Kidney (tissue), 14 donors: Measurements from ENCODE around the gene PIP5K1B. TPM values are rescaled to one million over a fixed set of nuclear protein-coding genes. Genes with fewer than 3 reads are reported as not detected.

Experiments
- DNase-seq, 5 donors: peaks; one replicate each; pipeline ENCODE4 v3.0.0-alpha.2; 2013 to 2020
- FAIRE-seq: peaks from 2 replicates; lab custom pipeline; 2012; peaks lifted over from hg19 to GRCh38; lab: Jason Lieb, UNC
- H3K27ac ChIP-seq, 2 donors: one replicate each; pipeline ENCODE4 v1.7.0; 2013; ENCODE audit warnings: low read depth in 2 of 2, low read length in 2 of 2, inconsistent platforms in 1 of 2
- H3K27me3 ChIP-seq: one replicate; pipeline ENCODE4 v1.7.1; 2013; ENCODE audit warnings: low read length, inconsistent platforms; ENCODE audit not compliant: control insufficient read depth, insufficient read depth
- H3K36me3 ChIP-seq, 3 donors: one replicate each; pipeline versions ENCODE4 v1.7.0 to v1.7.1; 2013; ENCODE audit warnings: low read length in 3 of 3, control low read depth in 1 of 3, inconsistent platforms in 1 of 3; ENCODE audit not compliant: insufficient read depth in 3 of 3, control insufficient read depth in 2 of 3
- H3K4me1 ChIP-seq, 3 donors: one replicate each; pipeline versions ENCODE4 v1.7.0 to v1.7.1; 2013; ENCODE audit warnings: low read length in 3 of 3, inconsistent platforms in 1 of 3, low read depth in 1 of 3; ENCODE audit not compliant: control insufficient read depth in 2 of 3, insufficient read depth in 2 of 3
- H3K4me3 ChIP-seq, 3 donors: one replicate each; pipeline versions ENCODE4 v1.7.0 to v1.8.1; 2013; ENCODE audit warnings: low read length in 3 of 3, control low read depth in 1 of 3, inconsistent platforms in 1 of 3
- H3K9ac ChIP-seq, 3 donors: one replicate each; pipeline versions ENCODE4 v1.7.0 to v1.7.1; 2013; ENCODE audit warnings: low read length in 3 of 3, control low read depth in 1 of 3, inconsistent platforms in 1 of 3
- H3K9me3 ChIP-seq, 3 donors: one replicate each; pipeline versions ENCODE4 v1.7.0 to v1.7.1; 2013; ENCODE audit warnings: low read length in 3 of 3, control low read depth in 1 of 3, inconsistent platforms in 1 of 3; ENCODE audit not compliant: control insufficient read depth in 2 of 3, insufficient read depth in 1 of 3
- intact Hi-C: fragments of 100-400 bp; cut with DNase I; formaldehyde crosslinking; loops from one replicate; pipeline ENCODE4 v1.11.1; 2022
- polyA plus RNA-seq: library from polyadenylated mRNA; stranded (reverse); fragments of 350-450 nt; fragmentation: Illumina TruSeq; extraction: RNeasy Lipid Tissue Mini Kit (QIAGEN cat#74804); gene quantifications from one replicate; pipeline ENCODE4 v1.2.3, GENCODE V29; 2014; ENCODE audit warnings: low read depth, low replicate concordance; ENCODE audit not compliant: insufficient read depth
- total RNA-seq: library from RNA; stranded (reverse); fragmentation: NEBNext Ultra II Directional; extraction: Animal tissue kit (Norgen Biotek cat#: 25700); gene quantifications from one replicate; pipeline ENCODE4 v1.2.1, GENCODE V29; 2021
- TF ChIP-seq, protein P1 (sequence below): IDR thresholded peaks from 3 replicates; pipeline ENCODE4 v1.5.1; 2012; ENCODE audit warnings: mild to moderate bottlenecking, moderate library complexity, borderline replicate concordance; ENCODE audit not compliant: insufficient read depth; ENCODE audit errors: extremely low read depth
- donor health status: control.
- donor health status: control.
- donor health status: control.
- donor health status: control.
- donor health status: control.
- donor health status: DM: yes; HTN: yes; CAD: no.
- donor health status: Normal renal cell carcinoma (clear cell type).

Gene PIP5K1B
- total and polyA plus RNA-seq, 2 donors from 2014 or later: 9.4 to 10.1 TPM

DNA sequence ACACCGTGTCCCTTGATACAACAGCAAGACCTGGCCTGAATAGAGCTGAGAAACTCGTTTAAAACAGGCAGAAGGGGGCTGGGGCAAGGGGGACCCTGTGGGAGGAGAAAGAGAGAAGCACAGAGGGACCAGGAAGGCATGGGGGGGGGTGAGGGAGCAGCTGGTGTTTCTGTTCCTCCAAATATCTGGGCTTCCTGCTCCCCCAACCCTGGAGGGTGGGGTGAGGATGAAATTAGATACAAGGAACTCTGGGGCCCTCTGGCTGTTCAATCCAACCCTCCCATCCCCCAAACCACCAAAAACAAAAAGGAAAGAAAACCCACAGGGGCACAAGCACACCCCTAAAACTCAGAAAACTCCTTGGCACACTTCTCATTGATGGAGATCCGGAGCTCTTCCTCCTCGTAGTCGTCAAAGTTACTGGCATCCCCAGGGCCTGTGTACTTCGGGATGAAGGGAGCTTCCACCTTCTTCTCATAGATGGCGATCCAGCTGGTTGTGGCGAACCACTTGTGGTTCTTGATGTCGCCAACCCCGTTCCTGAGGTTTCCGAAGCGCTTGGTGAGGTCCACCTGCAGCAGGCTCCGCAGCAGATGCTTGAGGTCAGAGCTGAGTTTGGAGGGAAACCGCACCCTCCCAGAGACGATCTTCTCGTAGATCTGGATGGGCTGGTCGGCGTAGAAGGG lies 307.8 kb downstream of the PIP5K1B start:
- Histone ChIP-seq H3K27ac (no peak overlapping the region), H3K4me3 (no peak overlapping the region), H3K4me1 (no peaks in the 10 kb centered on the region), H3K27me3 (no peaks in the 10 kb centered on the region), H3K36me3 (no peaks in the 10 kb centered on the region), H3K9me3 (no peaks in the 10 kb centered on the region), H3K9ac (no peak overlapping the region)
- TF ChIP-seq, protein P1, sequence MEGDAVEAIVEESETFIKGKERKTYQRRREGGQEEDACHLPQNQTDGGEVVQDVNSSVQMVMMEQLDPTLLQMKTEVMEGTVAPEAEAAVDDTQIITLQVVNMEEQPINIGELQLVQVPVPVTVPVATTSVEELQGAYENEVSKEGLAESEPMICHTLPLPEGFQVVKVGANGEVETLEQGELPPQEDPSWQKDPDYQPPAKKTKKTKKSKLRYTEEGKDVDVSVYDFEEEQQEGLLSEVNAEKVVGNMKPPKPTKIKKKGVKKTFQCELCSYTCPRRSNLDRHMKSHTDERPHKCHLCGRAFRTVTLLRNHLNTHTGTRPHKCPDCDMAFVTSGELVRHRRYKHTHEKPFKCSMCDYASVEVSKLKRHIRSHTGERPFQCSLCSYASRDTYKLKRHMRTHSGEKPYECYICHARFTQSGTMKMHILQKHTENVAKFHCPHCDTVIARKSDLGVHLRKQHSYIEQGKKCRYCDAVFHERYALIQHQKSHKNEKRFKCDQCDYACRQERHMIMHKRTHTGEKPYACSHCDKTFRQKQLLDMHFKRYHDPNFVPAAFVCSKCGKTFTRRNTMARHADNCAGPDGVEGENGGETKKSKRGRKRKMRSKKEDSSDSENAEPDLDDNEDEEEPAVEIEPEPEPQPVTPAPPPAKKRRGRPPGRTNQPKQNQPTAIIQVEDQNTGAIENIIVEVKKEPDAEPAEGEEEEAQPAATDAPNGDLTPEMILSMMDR: no peak
- DNase-seq (no peak), FAIRE-seq (no peak)
- intact Hi-C loops: no loop called here

DNA sequence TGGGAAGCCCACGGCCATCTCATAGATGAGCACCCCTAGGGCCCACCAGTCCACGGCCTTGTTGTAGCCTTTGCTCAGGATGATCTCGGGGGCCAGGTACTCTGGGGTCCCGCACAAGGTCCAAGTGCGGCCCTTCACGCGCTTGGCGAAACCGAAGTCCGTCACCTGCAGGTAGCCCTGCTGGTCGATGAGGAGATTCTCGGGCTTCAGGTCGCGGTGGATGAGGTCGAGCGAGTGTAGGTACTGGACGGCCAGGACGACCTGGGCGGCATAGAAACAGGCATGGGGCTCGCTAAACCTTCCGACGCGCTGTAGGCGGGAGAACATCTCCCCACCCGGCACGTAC lies 308.3 kb downstream of the PIP5K1B start:
- Histone ChIP-seq H3K4me1 (no peaks in the 10 kb centered on the region), H3K9me3 (no peaks in the 10 kb centered on the region), H3K36me3 (no peaks in the 10 kb centered on the region), H3K9ac (no peak overlapping the region), H3K27ac (no peak overlapping the region), H3K4me3 (no peak overlapping the region), H3K27me3 (no peaks in the 10 kb centered on the region)
- TF ChIP-seq, protein P1: no peak
- no peak for FAIRE-seq
- no peak for DNase-seq
- intact Hi-C loops: no loop called here

DNA sequence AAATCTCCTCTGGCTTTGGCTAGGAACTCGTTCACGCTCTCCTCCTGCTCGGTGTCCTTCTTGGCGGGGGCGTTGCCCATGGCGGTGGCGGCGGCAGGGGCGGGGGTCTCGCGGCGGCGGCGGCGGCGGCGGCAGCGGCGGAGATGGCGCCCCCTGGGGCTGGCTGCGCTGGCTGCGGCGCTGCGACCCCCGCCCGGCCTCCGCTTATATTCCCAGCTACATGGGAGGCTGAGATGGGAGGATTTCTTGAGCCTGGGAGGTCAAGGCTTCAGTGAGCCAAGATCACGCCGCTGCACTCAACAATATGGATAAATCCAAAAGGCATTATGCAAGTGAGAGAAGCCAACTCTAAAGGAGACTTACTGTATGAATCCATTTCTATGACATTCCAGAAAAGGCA lies 309.0 kb downstream of the PIP5K1B start, which contains the start of gene PRKACG:
Gene PRKACG, minus strand, starts transcription at position 101 of the 400 bp plus-strand sequence. Its CDS starts 21 bp downstream, at position 80.
- Histone ChIP-seq H3K9me3 (no peaks in the 10 kb centered on the region), H3K9ac (no peak within 1 kb of the TSS), H3K4me3 (no peak within 1 kb of the TSS), H3K27me3 (no peaks in the 10 kb centered on the region), H3K36me3 (no peaks in the 10 kb centered on the region), H3K27ac (no peak within 1 kb of the TSS), H3K4me1 (no peaks in the 10 kb centered on the region)
- TF ChIP-seq, protein P1: no peak
- no peak for FAIRE-seq
- intact Hi-C loops: no loop called here
- no peak for DNase-seq
